Stimulated activated CD4-positive, alpha-beta T cell treated with anti-CD3 and anti-CD28 coated beads, Interleukin-1b, Interleukin-23, amount 100 ng/mL, for 1 hour (primary cell): ENCODE data around the gene USB1.
"Not testable (repeated sequence)": the region's sequence is repeated elsewhere in the genome, so short reads cannot be mapped to it uniquely, and the experiment has no call there.

ENCODE experiments used
- DNase-seq, 2 donors: peaks; one replicate each; pipeline ENCODE4 v3.0.0-alpha.2; 2020; ENCODE audit warnings: low read depth in 2 of 2

The USB1 gene

GRCh38 chr16:57995721-57996405, 5.3 kb upstream of the USB1 start:
- no peak for DNase-seq

GRCh38 chr16:57996406-57997175, 4.6 kb upstream of the USB1 start:
- DNase-seq: no peak

DNA sequence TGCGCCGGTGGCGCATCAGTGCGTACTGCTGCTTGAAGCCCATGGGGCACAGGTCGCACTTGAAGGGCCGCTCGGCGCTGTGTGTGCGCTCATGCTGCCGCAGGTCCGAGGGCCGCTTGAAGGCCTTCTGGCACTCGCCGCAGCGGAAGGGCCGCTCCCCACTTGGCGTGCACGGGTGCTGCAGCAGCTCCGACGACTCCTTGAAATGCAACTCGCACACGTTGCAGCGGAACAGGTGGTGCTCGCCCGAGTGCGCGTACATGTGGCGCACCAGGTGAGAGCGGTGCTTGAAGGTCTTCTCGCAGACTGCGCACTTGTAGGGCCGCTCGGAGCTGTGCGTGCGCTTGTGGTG, 4.1 kb upstream of the USB1 start:
- DNase-seq: no peak

DNA sequence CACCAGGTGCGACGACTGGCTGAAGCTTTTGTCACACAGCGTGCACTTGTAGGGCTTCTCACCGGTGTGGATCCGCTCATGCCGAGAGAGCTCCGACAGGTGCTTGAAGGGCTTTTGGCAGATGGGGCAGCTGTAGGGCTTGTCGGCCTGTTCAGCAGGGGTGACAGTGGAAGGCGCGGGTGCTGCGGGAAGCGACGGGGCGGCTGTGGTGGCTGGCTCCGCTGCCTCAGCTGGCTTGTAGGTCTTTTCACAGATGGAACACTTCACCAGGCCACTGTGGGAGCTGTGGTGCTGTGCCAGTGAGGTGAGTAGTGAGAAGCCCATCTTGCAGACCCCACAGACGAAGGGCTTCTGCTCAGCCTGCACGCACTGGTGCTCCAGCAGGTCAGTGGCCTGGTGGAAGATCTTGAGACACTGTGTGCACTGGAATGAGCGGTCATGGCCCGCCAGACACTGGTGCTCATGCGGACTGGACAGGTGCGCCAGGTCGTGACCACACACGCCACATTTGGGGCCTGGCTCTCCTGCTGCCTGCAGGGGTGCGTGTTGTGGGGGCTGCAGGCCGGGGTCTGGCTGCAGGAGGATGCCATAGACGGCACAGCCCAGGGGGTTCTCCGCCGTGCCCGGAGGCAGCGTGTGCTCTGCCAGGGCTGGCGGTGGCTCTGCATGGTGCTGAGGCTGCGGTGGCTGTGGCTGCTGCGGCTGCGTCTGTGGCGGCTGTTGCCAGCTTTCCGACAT, 3.5 kb upstream of the USB1 start:
- DNase-seq: no peak

DNA sequence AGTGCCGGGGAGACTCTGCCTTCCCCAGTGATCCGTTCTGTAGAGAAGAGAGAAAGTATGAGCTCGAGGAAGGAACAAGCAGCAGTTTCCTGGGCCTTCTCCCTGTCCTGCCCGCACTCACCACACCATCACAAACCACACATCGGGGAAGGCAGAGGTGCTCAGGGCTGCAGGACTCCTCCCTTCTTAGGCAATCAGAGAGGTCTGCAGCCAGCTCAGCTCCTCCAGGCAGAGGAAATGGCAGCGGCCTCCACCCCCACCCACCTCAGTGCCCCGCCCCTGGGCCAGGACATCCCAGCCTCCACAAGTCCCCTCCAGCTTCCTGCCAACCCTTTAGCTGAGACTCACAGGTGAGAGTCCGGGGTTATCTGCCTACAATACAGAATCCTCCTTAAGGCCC, 2.7 kb upstream of the USB1 start:
- no peak for DNase-seq

GRCh38 chr16:57998992-57999365, 2.2 kb upstream of the USB1 start:
- no peak for DNase-seq

- no peak for DNase-seq
Measured at GRCh38 chr16:57999366-57999970, 1.7 kb upstream of the USB1 start.

DNA sequence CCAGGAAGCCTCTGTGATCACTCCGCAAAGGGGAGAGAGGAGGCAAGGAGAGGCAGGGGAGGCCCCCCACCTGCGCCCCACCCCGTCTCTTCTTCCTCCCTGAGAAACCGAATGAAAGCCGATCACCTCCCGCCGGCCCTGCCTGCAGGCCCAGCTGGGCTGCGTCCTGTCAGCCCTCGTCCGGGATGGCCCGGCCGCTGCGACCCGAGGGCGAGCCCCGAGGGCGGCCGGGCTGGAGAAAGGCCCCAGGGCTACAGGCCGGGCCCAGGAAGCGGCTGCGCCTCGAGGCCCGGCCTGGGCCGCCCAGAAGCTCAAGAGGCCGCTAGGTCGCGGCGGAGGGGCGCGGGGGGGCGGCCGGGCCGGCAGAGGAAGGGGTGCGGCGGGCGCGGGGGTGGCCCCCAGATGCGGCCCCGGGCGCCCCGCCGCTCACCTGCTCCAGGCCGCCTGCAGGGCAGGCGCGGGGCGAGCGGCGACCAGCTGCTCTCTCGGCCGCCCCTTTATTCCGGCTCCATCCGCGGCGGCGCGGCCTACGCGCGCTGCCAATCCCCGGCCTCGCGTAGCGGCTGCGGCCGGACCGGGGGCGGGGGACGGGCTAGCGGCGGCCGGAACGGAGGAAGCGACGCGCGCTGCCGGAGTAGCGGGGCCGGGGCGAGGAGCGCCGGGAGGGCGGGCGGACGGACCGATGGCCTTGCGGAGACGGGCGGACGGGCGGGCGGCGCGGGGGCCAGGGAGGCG, 1.1 kb upstream of the USB1 start, which contains the start of gene ZNF319:
TSS of gene ZNF319 (minus strand) at position 702 of the 735 bp plus-strand sequence. CDS start 2,407 bp downstream, outside the sequence.
- no peak for DNase-seq

- no peak for DNase-seq
Measured at GRCh38 chr16:58001781-58002415, 691 bp downstream of the USB1 start.

DNA sequence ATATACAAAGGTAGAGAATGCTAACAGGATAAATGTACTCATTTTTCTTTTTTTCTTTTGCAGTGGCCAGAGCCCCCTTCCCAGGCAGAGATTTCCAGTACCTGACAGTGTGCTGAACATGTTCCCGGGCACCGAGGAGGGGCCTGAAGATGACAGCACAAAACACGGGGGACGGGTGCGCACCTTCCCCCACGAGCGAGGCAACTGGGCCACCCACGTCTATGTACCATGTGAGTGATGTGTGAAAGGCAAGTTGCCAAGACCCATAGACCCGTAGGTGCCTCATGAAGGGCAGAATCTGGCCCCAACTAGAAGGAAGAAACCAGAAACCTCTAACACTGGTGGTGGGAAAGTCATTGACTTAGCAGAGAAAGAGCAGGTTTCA, 1.2 kb downstream of the USB1 start:
- DNase-seq: no peak

- no peak for DNase-seq
Measured at GRCh38 chr16:58002936-58003335, 1.7 kb downstream of the USB1 start.

GRCh38 chr16:58004736-58005135, 3.5 kb downstream of the USB1 start:
- not testable (repeated sequence) for DNase-seq

DNA sequence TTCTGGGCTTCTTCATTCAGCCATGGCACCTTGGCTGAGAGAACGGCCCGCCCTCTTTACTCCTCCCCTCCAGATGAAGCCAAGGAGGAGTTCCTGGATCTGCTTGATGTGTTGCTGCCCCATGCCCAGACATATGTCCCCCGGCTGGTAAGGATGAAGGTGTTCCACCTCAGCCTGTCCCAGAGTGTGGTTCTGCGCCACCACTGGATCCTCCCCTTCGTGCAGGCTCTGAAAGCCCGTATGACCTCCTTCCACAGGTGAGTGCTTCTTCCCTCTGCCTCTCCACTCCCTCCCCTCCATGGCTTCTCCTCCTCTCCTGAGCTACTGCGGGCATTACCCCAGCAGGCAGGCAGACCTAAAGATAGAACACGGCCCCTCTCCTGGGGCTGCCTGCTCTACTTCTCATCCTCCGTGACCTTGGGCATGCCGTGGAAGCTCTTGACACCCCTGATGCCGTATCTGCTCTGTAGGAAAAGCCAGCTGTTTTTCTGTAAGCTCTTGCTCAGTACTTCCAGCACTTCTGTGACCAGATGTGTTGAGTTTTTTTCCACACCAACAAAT, 8.7 kb downstream of the USB1 start:
- DNase-seq: no peak

DNA sequence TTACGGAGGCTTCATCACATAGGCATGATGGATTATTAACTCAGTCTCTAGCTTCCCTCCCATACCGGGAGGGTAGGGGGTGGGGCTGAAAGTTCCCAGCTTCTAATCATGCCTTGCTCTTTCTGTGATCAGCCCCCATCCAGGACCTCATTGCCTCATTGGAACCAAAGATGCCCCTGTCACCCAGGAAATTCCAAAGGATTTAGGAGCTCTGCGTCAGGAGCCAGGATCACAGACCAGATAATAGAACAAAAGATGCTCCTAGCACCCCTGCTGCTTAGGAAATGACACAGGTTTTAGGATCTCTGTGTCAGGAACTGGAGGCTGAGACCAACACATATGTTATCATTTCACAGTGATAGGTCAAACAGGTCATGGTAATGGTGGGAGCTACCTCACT, 9.7 kb downstream of the USB1 start:
- DNase-seq: no peak

DNA sequence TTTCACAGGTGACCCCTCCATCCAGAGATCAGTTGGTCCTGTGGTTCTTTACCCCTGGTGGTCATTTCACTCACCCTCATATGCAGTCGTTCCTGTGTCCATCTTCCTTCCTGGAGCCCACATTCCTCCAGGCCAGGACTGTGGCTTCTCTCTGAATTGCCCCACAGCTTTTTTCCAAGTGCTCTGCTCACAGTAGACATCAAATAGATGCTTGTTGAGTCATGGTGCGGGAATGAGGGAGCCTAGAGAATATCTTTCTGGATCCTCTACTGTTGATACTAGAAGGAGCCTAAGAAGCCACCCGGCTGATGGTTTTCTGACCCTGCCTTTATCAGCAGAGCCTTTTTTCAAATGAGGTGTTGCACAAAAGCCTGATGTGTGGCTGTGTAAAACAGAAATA, 10.4 kb downstream of the USB1 start:
- DNase-seq: no peak

GRCh38 chr16:58012481-58012880, 11.3 kb downstream of the USB1 start:
- no peak for DNase-seq

- no peak for DNase-seq
Measured at GRCh38 chr16:58013201-58013956, 12.2 kb downstream of the USB1 start.

DNA sequence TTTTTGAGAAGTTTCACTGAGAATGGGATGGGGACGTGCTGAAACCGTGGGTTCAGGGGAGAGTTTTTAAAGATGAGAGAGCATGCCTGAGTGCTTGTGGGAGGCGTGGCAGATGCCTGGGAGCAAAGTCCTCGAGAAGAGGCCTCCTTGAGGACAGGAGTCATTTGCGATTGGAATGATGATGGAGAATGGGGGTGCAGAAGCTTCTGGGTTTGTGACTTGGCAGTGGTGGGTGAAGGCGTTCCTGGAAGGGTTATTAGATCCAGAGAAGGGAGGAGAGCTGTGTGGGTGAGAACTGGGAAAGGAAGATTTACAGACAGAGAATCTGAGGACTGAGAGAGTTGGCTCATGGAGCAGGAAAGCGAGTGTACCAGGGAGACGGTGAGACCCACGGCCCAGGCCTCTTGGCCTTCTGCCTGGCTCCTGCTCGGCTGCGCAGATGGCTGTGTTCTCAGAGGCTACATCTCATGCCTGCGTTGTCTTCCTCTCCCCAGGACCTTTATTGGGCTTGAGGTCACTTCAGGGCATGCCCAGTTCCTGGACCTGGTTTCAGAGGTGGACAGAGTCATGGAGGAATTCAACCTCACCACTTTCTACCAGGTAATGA, 15.7 kb downstream of the USB1 start:
- no peak for DNase-seq

DNA sequence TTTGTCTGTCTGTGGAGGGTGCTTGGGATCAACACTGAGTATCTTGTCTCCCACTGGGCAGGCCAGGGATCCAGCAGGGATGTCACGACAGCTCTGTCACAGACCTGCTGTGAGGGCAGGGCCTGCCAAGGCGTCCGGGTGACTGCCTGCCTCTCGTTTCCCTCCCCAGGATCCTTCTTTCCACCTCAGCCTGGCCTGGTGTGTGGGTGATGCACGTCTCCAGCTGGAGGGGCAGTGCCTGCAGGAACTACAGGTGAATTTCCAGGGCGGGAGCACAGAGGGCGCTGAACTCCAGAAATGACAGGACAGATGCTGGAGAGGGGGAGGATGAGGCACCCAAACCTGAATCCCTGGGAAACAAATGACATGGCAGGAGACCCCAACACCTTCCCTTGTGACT, 17.6 kb downstream of the USB1 start:
- DNase-seq: no peak
